Esophagus mucosa (tissue), 1 donor: ENCODE measurements around the gene C2CD4D. TPM values are rescaled to one million over a fixed set of nuclear protein-coding genes. Genes with fewer than 3 reads are reported as not detected.

Experiments used
- ATAC-seq: fragments of 200-7000 bp; cut with Tn5 transposase; one replicate; pipeline ENCODE4 v1.9.1; 2020
- total RNA-seq: library from RNA; stranded (reverse); gene quantifications from one replicate; pipeline ENCODE4 v1.2.4, GENCODE V29; 2023
- donor health status: DM: yes; HTN: yes; CAD: no.

The C2CD4D gene
- total RNA-seq, 1 donor from 2014 or later, result 0.24 TPM

GRCh38 chr1:151832318-151832980, 7.2 kb downstream of the C2CD4D start:
- ATAC-seq, result peak; percentile 37

- no peak for ATAC-seq
These were observed 8.0 kb downstream of the C2CD4D start, which contains the start of gene RORC for GRCh38 chr1:151831605-151832004. RORC (minus strand) TSS chr1:151831802; CDS start chr1:151831764, 38 bp downstream.

GRCh38 chr1:151831256-151831591, 8.4 kb downstream of the C2CD4D start:
- no peak for ATAC-seq

- ATAC-seq, result no peak
These were observed 9.6 kb downstream of the C2CD4D start for GRCh38 chr1:151830055-151830454.

- no peak for ATAC-seq
These were observed 10.1 kb downstream of the C2CD4D start for GRCh38 chr1:151829352-151830046.

GRCh38 chr1:151828921-151829320, 10.7 kb downstream of the C2CD4D start:
- peak; percentile 2 for ATAC-seq

- ATAC-seq, result no peak
These were observed 11.8 kb downstream of the C2CD4D start for GRCh38 chr1:151827853-151828252.

GRCh38 chr1:151825751-151826660, 13.6 kb downstream of the C2CD4D start:
- no peak for ATAC-seq

- no peak for ATAC-seq
These were observed 14.4 kb downstream of the C2CD4D start for GRCh38 chr1:151825204-151825603.

- ATAC-seq, result no peak
These were observed 16.4 kb downstream of the C2CD4D start for GRCh38 chr1:151823175-151823574.

- no peak for ATAC-seq
These were observed 17.2 kb downstream of the C2CD4D start for GRCh38 chr1:151822404-151822803.

- ATAC-seq, result no peak
These were observed 18.7 kb downstream of the C2CD4D start for GRCh38 chr1:151820940-151821339.

GRCh38 chr1:151819976-151820623, 19.5 kb downstream of the C2CD4D start:
- no peak for ATAC-seq

GRCh38 chr1:151819227-151819835, 20.3 kb downstream of the C2CD4D start:
- ATAC-seq, result no peak

GRCh38 chr1:151817353-151817730, 22.3 kb downstream of the C2CD4D start:
- ATAC-seq, result no peak

- peak; percentile 60 for ATAC-seq
These were observed 22.9 kb downstream of the C2CD4D start for GRCh38 chr1:151816548-151817352.

- ATAC-seq, result no peak
These were observed 23.8 kb downstream of the C2CD4D start for GRCh38 chr1:151815716-151816327.

GRCh38 chr1:151814971-151815545, 24.6 kb downstream of the C2CD4D start:
- no peak for ATAC-seq

GRCh38 chr1:151814426-151814825, 25.2 kb downstream of the C2CD4D start:
- no peak for ATAC-seq

GRCh38 chr1:151813271-151813977, 26.2 kb downstream of the C2CD4D start:
- no peak for ATAC-seq
